Adrenal gland (tissue), 12 donors: ENCODE measurements around the gene ALG12. TPM values are rescaled to one million over a fixed set of nuclear protein-coding genes. Genes with fewer than 3 reads are reported as not detected.

Experiments used
- DNase-seq, 7 donors: peaks; one replicate each; pipeline ENCODE4 v3.0.0-alpha.2; 2019 to 2020
- H3K27ac ChIP-seq, 5 donors: fragments of 200-600 bp; sonication (generic) in 4 of 5; 1 replicate in 3 of 5; 2 replicates in 2 of 5; pipeline versions ENCODE4 v1.5.1 to v1.8.0; 2016 to 2020; ENCODE audit warnings: mild to moderate bottlenecking in 1 of 5
- H3K27me3 ChIP-seq: fragments of 200-600 bp; 2 replicates; pipeline ENCODE4 v1.8.0; 2021
- H3K36me3 ChIP-seq, 2 donors: fragments of 200-600 bp; replicated peaks in 1 of 2; 1 replicate in 1 of 2; 2 replicates in 1 of 2; pipeline versions ENCODE4 v1.5.1 to v1.8.0; 2018 to 2022
- H3K4me1 ChIP-seq, 2 donors: fragments of 200-600 bp; replicated peaks in 1 of 2; 1 replicate in 1 of 2; 2 replicates in 1 of 2; pipeline versions ENCODE4 v1.5.1 to v1.8.0; 2018 to 2021
- H3K4me3 ChIP-seq, 4 donors: fragments of 200-600 bp; sonication (generic) in 3 of 4; one replicate each; pipeline ENCODE4 v1.5.1; 2016 to 2018
- H3K9me3 ChIP-seq, 3 donors: fragments of 200-600 bp; sonication (generic) in 1 of 3; replicated peaks in 1 of 3; 1 replicate in 2 of 3; 2 replicates in 1 of 3; pipeline versions ENCODE4 v1.5.1 to v1.8.0; 2016 to 2021
- POLR2A ChIP-seq, 2 donors: fragments of 450-650 bp; IDR thresholded peaks; one replicate each; pipeline ENCODE4 v1.6.1; 2017; ENCODE audit warnings: antibody characterized with exemption in 2 of 2, mild to moderate bottlenecking in 2 of 2, moderate library complexity in 1 of 2
- WGBS, 4 donors: extraction: QIAGEN DNeasy Blood & Tissue Kit in 2 of 4; methylation state at CpG; one replicate each; pipeline versions ENCODE4 v1.1.5 to v1.1.7; 2013 to 2017; 5-methylcytosine and 5-hydroxymethylcytosine counted together
- intact Hi-C, 2 donors: fragments of 100-400 bp; cut with DNase I; formaldehyde crosslinking; loops; one replicate each; pipeline versions ENCODE4 v1.14.1 to v1.15.0; 2022 to 2023
- polyA plus RNA-seq, 3 donors: library from polyadenylated mRNA; stranded (reverse); fragments of 200-250 nt in 2 of 3; fragments of 350-450 nt in 1 of 3; fragmentation: Illumina TruSeq in 1 of 3; extraction: RNeasy Lipid Tissue Mini Kit (QIAGEN cat#74804) in 1 of 3; gene quantifications; one replicate each; pipeline ENCODE4 v1.2.3, GENCODE V29; 2013 to 2014
- total RNA-seq, 9 donors: library from RNA; depleted of rRNA in 4 of 9; stranded (reverse); fragments of >200 nt in 4 of 9; fragments of 120-200 nt in 1 of 9; fragmentation: NEBNext Ultra II Directional in 1 of 9; extraction: Animal tissue kit (Norgen Biotek cat#: 25700) in 1 of 9; gene quantifications; one replicate each; pipeline versions ENCODE4 v1.1.0 to v1.2.4, GENCODE V29; 2013 to 2023
- TF ChIP-seq, protein P1 (sequence below), 6 experiments: fragments of 450-650 bp in 4 of 6; fragments of 200-600 bp in 2 of 6; sonication (generic) in 1 of 6; IDR thresholded peaks; 1 replicate in 5 of 6; 2 replicates in 1 of 6; pipeline versions ENCODE4 v1.5.1 to v1.8.0; 2016 to 2021; ENCODE audit warnings: antibody characterized with exemption in 6 of 6, mild to moderate bottlenecking in 2 of 6, moderate library complexity in 1 of 6
- donor health status: healthy with polysubstance abuse.
- donor health status: Bipolar disorder and iron deficiency.
- donor health status: DM: yes; HTN: yes; CAD: no.
- donor health status: DM: no; HTN: no; CAD: no.
- donor health status: DM: no; HTN: no; CAD: no.
- donor health status: DM: yes; HTN: yes; CAD: no.

The ALG12 gene
- total and polyA plus RNA-seq, 12 donors: 6.4 to 33.6 (median 18.9) TPM

DNA sequence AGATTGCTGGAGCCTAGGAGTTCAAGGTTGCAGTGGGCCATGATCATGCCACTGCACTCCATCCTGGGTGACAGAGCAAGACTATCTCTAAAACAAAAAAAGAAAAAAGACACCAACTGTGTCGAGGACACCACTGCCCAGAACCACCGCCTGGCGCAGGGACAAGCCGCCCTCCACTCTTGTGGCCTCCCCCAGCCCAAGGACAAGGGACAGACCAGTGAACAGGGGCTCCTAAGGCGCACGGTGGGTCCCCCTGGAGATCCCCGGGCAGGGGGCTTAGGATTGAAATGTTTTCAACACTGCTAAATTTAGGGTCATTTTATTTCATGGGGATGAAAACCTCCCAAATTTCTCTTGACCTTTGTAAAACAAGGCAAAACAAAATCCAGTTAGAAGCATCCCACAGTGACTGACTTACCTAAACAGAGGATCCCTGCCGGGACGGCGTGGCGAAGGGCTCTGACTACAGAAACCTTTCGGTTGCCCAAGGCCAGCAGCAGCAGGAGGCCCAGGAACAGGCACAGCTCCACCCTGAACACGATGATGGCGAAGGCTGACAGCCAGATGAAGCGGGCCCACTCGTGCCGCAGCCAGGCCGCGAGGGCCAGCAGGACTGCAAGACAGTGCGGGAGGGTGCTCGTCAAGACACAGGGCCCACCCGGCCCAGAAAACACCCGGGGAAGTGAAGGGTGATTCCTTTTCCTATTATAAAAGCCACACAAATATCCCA lies 8.6 kb downstream of the ALG12 start:
- intact Hi-C loops: loop anchor here (10.0 kb wide), 2 partner anchors 55 to 125 kb away; partner anchors contain the start of gene ZBED4 (in 2 of the 2)
- Histone ChIP-seq H3K9me3 (no peaks in the 10 kb centered on the region), H3K27ac (no peak overlapping the region), H3K36me3 (peaks cover 0 to 28% of the 10 kb centered on the region in 2 donors), H3K27me3 (no peaks in the 10 kb centered on the region), H3K4me1 (no peaks in the 10 kb centered on the region), H3K4me3 (no peak overlapping the region)
- no peak for DNase-seq
- WGBS, 4 donors: 89 to 95% (median 93%) methylated on average over 15 to 23 of the region's 23 CpGs
- TF ChIP-seq, protein P1, sequence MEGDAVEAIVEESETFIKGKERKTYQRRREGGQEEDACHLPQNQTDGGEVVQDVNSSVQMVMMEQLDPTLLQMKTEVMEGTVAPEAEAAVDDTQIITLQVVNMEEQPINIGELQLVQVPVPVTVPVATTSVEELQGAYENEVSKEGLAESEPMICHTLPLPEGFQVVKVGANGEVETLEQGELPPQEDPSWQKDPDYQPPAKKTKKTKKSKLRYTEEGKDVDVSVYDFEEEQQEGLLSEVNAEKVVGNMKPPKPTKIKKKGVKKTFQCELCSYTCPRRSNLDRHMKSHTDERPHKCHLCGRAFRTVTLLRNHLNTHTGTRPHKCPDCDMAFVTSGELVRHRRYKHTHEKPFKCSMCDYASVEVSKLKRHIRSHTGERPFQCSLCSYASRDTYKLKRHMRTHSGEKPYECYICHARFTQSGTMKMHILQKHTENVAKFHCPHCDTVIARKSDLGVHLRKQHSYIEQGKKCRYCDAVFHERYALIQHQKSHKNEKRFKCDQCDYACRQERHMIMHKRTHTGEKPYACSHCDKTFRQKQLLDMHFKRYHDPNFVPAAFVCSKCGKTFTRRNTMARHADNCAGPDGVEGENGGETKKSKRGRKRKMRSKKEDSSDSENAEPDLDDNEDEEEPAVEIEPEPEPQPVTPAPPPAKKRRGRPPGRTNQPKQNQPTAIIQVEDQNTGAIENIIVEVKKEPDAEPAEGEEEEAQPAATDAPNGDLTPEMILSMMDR (IDR thresholded peaks at IDR 0.05): no peak
- TF ChIP-seq POLR2A (IDR thresholded peaks at IDR 0.05): no peak

DNA sequence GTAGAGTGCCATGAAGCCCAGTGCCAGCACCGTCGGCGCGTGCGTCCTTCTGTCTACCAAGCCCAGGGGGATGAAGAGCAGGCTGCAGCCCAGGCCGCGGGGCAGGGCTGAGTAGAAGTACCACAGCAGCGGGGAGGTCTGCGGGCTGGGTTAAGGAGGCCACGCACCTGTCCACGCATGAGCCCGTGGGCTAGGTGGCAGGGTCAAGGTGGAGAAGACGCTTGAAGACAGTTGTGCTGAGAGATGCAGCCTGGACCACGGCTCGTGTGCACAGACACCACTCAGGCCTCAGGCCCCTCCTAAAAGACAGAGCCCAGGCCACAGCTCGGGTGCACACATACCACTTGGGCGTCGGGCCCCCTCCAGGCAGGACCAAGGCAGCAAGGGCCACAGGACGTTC lies 10.4 kb downstream of the ALG12 start:
- Histone ChIP-seq H3K4me1 (no peaks in the 10 kb centered on the region), H3K4me3 (no peak overlapping the region), H3K9me3 (no peaks in the 10 kb centered on the region), H3K36me3 (peaks cover 0 to 38% of the 10 kb centered on the region in 2 donors), H3K27ac (no peak overlapping the region), H3K27me3 (no peaks in the 10 kb centered on the region)
- DNase-seq: no peak
- intact Hi-C loops: no loop called here
- TF ChIP-seq POLR2A (IDR thresholded peaks at IDR 0.05): no peak
- TF ChIP-seq, protein P1 (IDR thresholded peaks at IDR 0.05): no peak
- 95 to 97% (median 96%) methylated on average over 13 to 19 of the region's 19 CpGs for WGBS, 4 donors

DNA sequence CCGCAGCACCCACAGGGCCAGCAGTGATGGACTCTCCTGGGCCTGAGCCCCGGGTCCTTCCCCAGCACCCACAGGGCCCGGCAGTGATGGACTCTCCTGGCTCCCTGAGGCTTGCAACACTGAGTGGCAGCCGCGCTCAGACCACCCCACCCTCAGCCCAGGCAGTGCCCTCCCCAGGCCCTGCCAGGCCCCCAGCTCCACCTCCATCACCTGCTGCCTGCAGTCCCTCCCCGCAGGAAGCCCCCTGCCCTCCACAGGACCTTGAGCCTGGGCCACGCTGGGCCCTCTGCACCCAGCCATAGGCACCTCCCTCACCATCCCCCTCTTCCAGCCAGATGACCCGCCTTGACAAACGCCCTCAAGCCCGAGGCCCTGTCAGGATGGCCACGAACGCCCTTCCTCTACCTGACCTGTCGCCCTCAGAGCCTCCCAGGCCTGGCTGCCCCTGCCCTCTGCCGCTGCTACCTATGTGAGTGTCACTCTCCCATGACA lies 11.4 kb downstream of the ALG12 start:
- Histone ChIP-seq H3K27me3 (no peaks in the 10 kb centered on the region), H3K36me3 (peaks cover 0 to 33% of the 10 kb centered on the region in 2 donors), H3K27ac (no peak overlapping the region), H3K9me3 (no peaks in the 10 kb centered on the region), H3K4me3 (no peak overlapping the region), H3K4me1 (no peaks in the 10 kb centered on the region)
- intact Hi-C loops: no loop called here
- TF ChIP-seq, protein P1 (IDR thresholded peaks at IDR 0.05): no peak
- 87 to 94% (median 92%) methylated on average over 7 to 14 of the region's 14 CpGs for WGBS, 4 donors
- DNase-seq: no peak

DNA sequence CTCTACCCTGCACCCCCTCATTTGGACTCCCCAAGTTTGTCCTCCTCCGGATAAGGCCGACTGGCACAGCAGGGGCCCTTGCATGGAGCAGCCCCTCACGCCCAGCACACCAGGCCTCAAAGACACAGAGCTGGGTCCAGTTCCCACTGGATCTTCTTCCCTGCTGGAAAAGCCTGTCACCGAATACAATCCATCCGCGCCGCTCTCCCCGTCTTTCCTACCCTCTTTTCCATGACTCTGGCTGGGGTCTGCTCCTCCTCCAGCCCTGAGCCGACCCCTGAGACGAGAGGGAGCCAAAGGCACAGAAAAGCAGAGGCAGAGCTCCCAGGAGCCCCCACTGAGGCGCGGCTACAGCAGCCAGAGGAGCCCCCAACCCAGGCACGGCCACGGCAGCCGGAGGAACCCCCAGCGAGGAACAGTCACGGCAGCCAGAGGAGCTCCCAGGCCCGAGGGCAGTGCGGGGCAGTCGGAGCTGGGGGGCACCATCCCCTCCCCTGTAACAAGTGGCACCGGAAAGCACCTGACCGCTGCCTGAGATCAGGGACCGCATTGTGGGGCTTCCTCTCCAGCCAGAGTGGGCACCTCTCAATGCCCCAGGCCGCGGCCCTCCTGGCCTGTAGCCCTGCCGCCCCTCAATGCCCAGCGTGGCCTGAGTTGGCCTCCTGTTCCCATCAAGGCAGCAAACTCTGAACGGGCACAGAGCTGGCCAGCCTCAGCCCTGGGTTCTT lies 12.0 kb downstream of the ALG12 start:
- peaks cover 0 to 34% of the 10 kb centered on the region in 2 donors for H3K36me3 ChIP-seq
- no peak for DNase-seq
- intact Hi-C loops: no loop called here

More for the DNA sequence above, 12.0 kb downstream of the ALG12 start:
- Histone ChIP-seq H3K4me1 (no peaks in the 10 kb centered on the region), H3K27me3 (no peaks in the 10 kb centered on the region), H3K27ac (no peak overlapping the region), H3K4me3 (no peak overlapping the region), H3K9me3 (no peaks in the 10 kb centered on the region)
- 92 to 97% (median 96%) methylated on average over 9 to 28 of the region's 28 CpGs for WGBS, 4 donors
- TF ChIP-seq POLR2A (IDR thresholded peaks at IDR 0.05): no peak
- TF ChIP-seq, protein P1 (IDR thresholded peaks at IDR 0.05): no peak
